ENCODE data around the gene IMP4.

Gene IMP4

GRCh38 chr2:130357864-130358263 is 15.2 kb downstream of the IMP4 start:
- DNase-seq (ENCODE audit: low read depth), result no peak

GRCh38 chr2:130358420-130359350 is 16.0 kb downstream of the IMP4 start:
- DNase-seq (ENCODE audit: low read depth), result no peak

- no peak for DNase-seq (ENCODE audit: low read depth)
Measured at GRCh38 chr2:130359466-130359865, 16.8 kb downstream of the IMP4 start.

- no peak for DNase-seq (ENCODE audit: low read depth)
Measured at GRCh38 chr2:130363479-130363878, 20.8 kb downstream of the IMP4 start.

GRCh38 chr2:130365075-130365474 is 22.4 kb downstream of the IMP4 start:
- DNase-seq (ENCODE audit: low read depth), result no peak

GRCh38 chr2:130365963-130366362 is 23.3 kb downstream of the IMP4 start:
- no peak for DNase-seq (ENCODE audit: low read depth)

GRCh38 chr2:130366720-130367119 is 24.0 kb downstream of the IMP4 start:
- DNase-seq (ENCODE audit: low read depth), result no peak

DNA sequence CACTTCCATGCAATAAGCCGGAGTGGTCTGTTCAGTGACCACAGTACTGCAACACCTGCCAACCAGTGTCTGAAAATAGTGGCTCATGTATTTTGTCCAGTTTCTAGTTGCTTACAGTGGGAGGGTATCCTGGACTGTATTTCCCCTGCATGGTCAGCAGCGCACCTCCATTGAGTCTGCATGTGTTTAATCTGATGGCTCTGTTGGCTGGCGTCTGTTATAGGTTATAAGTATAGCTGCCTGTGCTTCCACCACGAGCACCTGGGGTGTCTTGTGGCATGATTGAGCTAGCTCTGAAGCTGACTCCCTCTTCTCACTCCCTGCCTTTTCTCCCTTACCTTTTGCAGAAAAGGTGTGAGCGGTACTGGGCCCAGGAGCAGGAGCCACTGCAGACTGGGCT is 26.1 kb downstream of the IMP4 start:
- no peak for DNase-seq (ENCODE audit: low read depth)

DNA sequence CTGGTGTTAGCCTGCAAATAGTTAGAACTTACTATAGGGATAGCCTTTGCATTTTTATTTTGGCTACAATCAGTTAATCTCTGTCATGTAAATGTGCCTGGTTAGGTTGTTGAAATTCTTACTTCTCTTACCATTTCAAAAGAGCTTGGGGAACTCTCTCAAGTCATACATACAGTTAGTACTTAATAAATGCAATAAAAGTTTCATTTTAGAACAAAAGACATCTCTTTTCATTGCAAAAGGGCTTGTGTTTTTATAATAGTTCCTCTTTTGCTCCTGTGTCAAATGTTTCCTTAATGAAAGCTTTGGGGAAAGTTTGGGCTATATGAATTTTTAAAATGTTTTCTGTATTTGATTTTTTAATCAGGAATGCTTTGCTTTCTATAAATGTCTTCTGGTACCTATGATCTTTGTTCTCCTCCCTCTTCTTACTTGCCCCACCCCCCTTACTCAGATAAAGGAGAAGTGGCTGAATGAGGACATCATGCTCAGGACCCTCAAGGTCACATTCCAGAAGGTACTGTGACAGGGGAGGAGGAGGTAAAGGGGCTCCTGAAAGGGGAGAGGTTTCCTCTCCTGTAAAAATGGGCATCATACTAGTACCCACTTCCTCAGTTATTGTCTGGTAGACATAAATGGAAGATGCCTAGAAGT is 26.7 kb downstream of the IMP4 start:
- DNase-seq (ENCODE audit: low read depth), result no peak

- no peak for DNase-seq (ENCODE audit: low read depth)
Measured at GRCh38 chr2:130369965-130370341, 27.3 kb downstream of the IMP4 start.

GRCh38 chr2:130370490-130370889 is 27.8 kb downstream of the IMP4 start:
- no peak for DNase-seq (ENCODE audit: low read depth)

DNA sequence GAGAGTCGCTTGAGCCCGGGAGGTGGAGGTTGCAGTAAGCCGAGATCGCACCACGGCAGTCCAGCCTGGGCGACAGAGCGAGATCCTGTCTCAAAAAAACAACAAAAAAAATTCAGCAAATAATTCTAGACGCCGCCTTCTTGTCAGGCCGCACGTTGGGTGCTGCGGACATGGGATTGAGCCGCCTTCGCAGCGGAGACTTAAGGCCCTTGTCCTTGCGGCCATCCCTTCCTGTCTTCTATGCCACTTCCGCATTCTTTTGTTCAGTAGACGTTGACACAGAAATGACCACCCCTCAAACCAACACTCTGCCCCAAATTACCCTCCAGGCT is 29.0 kb downstream of the IMP4 start:
- DNase-seq (ENCODE audit: low read depth), result peak; percentile 25

DNA sequence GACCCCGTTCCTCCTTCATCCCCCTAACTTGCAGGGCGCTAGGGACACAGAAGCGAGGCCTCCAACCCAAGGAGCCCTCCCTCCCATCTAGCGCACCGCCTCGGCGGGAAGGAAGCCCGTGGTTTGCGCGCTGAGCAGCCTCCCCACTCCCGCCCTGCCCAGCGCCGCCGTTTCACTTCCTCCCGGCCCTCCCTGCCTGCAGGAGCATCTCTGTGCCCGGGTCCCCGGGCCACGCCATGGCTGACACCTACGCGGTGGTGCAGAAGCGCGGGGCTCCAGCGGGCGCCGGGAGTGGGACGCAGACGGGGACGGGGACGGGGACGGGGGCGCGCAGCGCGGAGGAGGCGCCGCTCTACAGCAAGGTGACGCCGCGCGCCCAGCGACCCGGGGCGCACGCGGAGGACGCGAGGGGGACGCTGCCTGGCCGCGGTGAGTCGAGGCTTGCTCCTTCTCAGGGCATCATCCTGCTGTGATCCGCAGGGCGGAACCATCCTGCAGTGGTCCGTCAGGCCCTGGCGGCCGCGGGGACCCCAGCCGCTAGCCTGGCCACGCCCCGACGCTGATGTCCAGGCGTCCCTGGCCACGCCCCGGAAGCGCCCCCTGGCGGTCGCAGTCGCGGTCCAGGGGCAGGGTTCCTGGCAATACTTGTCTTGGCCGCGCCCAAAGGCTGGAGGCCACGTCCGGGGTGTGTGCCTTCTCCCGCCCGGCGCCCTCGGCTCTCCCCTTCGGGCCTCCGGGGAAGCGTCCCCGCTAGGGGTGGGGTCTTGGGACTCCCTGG is 29.5 kb downstream of the IMP4 start:
- peak; percentile 67 for DNase-seq (ENCODE audit: low read depth)

GRCh38 chr2:130372833-130373807 is 30.4 kb downstream of the IMP4 start:
- DNase-seq (ENCODE audit: low read depth), result no peak

DNA sequence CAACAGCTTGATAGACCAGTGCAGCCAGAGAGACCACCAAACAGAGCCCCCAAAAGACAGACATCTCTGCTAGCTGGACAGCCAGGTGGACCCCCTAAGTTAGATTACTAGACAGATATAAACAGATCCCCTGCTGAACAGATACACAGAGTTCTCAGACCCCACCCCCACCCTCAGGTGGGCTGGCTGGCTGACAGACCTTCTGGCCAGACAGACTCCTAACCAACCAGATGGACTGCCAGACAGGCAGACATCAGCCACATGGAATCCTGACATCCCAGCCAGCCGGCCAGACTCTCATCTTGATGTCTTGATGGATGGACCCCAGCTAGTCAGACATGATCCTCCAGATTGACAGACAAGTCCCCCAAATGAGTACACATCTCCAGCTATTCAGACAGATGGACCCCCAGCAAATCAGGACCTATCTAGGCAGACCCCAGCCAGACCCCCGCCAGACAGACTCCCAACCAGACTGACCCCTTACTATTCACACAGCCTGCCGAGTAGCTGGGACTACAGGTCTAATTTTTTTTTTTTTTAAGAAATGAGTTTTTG is 31.2 kb downstream of the IMP4 start:
- DNase-seq (ENCODE audit: low read depth), result no peak

DNA sequence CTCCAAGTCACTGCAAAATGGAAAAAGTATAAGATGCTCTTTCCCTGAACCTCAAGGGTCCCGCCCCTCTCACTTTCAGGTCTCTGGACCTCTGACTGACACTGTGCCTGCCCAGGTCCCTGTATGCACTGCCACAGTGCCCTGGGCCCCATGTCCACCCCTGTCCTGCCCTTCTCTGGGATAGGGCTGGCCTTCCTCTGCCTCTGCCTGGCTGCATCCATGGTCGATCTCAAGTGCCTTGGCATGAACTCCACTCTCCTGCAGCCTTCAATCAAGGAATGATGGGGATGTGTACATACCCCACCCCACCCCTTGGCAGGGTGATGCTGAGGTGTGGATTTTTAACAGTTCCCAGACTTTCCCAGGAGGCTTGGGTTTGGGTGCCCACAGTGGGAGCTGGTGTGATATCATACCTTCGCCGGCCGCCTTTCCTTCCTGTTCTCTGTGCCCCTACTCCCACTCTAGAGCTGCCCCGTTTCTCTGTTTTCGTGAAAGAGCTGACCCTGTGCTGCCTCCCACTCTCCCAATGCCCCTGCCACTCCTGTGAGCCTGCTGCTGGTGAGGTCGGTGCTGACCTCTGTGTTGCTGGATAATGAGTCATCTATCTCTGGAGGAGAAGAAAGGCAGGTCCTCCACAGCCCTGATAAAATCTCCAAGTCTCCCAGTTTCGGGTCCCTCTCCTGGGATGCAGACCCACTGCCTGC is 32.0 kb downstream of the IMP4 start:
- peak; percentile 69 for DNase-seq (ENCODE audit: low read depth)

DNA sequence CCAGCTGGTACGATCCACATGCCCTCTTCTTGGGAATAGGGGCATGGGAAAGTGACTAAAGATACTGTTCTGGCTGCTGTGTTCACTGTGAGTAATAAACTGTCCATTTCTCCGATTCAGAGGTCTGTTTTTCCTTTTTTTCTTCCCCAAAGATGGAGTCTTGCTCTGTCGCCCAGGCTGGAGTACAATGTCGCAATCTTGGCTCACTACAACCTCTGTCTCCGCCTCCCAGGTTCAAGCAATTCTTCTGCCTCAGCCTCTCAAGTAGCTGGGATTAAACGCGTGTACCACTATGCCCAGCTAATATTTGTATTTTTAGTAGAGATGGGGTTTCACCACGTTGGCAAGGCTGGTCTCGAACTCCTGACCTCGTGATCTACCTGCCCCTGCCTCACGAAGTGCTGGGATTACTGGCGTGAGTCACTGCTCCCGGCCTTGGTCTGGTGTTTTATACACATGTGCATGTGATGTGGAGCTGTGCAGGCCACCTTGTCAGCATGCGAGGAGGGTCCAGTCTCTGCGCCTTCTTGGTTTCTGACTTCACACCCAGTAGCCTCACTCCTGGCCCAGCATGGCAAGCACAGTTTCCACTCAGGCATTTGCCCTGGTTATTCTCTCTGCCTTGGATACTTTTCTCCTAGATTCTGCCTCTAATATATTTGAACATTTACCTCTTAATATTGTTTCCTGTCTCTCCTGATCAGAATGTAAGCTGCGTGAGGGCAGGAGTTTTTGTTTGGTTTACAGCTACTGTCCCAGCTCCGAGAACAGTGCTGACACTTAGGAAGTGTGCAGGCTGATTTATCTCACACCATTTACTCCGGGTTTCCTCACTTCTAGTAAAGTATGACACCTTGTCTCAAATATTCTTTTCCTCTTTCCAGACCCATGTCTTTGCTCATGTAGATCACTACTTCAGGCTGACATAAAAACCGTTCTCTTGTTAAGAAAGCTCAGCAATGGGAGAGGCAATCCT is 32.9 kb downstream of the IMP4 start:
- peak; percentile 49 for DNase-seq (ENCODE audit: low read depth)

- no peak for DNase-seq (ENCODE audit: low read depth)
Measured at GRCh38 chr2:130376433-130377293, 34.0 kb downstream of the IMP4 start.

Measured in amniotic epithelial cell (primary cell).